KBM-7 (cell line): ENCODE results near the gene ALDH7A1.

Experiments
- DNase-seq: peaks from one replicate; pipeline ENCODE4 v3.0.0-alpha.2; 2015
- in situ Hi-C: fragments of 300-500 bp; cut with MboI; formaldehyde crosslinking; loops from 2 replicates; pipeline ENCODE4 v1.14.3; 2020; ENCODE audit warnings: low sequenced_read_pairs, low pct_unique_long_range_greater_than_20kb, mixed read lengths

Gene ALDH7A1

DNA sequence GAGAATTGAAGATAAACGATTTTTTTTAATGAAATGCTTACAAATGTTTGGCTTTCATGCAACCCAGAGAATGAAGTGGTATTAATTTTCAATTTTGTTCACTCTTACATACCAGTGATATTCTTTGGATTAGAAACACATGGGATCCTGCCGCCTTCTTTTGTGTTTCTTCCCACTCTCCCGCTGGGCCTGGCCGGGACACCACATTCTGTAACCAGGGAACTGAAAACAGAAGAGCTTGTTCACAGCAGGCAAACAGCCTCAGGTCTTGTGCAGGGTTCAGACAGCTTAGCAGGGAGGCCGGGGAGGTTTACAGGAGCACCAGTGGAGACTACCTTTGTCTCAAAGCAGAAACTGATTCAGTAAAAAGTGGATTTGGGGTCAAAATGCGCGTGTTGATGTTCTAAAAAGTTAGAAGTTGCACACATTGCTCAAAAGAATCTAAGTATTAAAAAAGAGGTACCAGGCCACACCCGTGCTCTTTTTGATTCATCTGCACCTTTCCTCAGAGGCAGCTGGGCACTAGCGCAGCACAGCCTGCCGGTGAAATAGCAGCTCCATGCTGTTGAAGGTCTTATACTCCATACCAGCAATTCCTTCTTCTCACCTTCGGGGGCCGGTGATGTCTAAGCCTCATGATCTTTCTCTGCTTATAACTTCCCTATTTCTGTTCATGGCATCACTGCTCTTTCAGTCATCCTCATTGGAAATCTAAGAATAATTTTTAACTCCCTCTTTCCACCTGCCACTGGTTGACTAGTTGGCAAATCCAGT lies 104.7 kb downstream of the ALDH7A1 start:
- DNase-seq = peak; percentile 21
- in situ Hi-C loops = no loop called here

DNA sequence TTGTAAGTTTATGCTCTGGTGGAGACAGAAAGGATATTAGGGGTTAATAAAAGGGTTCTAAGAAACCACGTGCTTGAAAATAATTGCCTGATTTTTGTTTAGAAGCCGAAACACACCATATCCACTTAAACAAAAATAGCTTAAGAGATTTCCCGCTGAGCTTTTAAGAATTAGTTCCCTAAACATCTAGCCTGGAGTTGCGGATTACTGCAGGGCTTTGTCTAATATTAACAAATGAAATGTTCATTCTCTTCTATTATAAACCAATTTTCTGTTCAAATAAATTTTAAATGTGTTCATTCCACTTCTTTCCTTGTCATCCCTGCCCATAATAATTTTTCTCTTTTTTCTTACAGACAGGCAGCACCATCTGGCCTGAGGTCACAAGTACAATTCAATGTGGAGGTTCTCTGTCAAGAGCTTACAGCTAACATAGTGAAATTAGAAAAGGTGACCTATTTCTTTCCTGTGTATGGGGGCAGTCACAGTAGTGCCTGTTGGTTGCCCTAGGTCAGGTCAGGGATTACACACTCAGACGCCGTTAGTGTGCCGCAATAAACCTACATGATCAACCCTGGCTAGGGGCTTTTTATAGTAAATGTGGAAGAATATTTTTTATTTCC lies 106.5 kb downstream of the ALDH7A1 start:
- in situ Hi-C loops = no loop called here
- no peak for DNase-seq

DNA sequence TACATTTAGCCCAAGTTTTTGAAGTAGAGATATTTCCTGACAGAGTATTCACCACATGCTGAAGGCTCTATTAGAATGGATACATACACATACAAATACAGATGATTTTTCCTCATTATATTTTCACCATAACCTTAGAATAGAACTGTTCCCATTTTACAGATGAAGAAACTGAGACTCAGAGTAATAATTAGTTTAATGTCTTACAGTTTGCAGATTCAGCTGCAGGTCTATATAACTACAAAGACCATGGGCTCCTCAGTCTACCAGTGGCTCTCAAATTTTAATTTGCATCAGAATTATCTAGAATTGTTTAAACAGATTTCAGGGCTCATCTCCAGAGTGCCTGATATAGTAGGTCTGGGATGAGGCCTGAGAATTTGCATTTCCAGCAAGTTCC lies 107.4 kb downstream of the ALDH7A1 start:
- no peak for DNase-seq
- in situ Hi-C loops = no loop called here

DNA sequence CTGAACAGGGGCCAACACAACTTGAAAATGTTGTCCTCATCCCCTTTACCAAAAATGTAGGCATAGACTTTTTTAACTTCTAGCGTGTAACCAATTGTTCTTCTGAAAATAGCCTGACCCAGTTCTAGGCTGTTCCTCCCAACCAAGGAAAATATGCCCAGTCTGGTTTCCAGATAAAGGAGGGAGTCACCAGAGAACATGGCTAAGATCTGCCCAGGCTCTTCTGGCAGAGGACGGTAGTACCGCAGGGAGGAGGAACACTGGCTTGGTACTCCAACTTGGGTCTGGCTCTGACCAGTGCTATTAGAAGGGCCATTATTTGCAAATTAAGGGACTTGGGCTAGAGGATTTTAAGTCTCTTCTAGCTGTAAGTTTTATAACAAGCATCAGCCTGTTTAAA lies 108.7 kb downstream of the ALDH7A1 start:
- in situ Hi-C loops = no loop called here
- DNase-seq = no peak

DNA sequence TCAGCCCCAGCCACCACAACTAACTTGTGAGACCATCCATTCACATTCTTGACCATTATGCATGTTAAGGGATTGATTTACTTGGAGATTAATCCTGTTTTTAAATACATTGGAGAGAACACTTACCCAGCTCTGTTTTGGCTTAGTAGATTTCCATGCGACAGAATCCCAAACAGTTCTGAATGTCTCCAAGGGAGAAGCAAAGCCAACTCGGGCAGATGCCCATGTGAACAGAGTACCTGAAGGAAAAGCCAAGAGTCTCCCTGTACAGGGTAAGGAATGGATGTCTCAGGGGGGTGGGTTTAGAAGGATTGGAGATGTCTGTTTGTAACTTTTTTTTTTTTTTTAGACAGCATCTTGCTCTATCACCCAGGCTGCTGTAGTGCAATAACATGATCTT lies 110.8 kb downstream of the ALDH7A1 start:
- in situ Hi-C loops = no loop called here
- no peak for DNase-seq

DNA sequence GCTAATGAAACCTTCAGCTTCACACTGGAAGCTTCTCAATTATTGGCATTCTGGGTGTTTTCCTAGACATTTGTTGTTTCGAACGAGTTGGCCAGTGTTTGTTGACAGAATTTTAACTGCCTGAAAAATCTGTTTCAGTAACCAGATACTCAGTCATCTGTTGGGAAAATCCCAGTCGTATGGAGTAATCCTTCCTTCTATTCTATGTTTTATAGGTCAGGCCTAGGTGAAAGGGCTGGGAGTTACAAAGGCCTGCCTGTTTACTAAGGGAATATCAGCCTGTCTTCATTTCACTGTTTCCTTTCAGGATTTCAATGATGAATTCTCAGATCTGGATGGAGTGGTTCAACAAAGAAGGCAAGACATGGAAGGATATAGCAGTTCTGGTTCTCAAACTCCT lies 111.9 kb downstream of the ALDH7A1 start:
- no peak for DNase-seq
- in situ Hi-C loops = no loop called here

DNA sequence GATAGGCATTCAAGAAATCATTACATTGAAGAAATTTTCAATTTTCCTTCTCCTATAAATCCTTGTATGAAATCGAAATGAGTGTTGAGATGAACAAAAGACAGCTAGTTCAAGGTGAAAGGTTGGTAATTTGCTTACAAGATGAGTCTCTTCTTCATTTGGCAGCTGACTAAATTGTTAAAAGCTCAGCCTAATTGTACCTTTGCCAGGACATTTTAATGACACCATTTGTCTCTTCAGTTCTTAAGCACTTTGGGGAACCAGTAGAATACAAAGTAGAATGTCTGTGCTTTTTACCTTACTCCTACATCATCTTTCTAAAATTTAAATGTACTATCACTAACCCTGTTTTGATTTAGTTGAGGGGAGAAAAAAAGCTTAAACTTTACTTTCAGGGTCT lies 112.4 kb downstream of the ALDH7A1 start:
- DNase-seq = no peak
- in situ Hi-C loops = no loop called here

DNA sequence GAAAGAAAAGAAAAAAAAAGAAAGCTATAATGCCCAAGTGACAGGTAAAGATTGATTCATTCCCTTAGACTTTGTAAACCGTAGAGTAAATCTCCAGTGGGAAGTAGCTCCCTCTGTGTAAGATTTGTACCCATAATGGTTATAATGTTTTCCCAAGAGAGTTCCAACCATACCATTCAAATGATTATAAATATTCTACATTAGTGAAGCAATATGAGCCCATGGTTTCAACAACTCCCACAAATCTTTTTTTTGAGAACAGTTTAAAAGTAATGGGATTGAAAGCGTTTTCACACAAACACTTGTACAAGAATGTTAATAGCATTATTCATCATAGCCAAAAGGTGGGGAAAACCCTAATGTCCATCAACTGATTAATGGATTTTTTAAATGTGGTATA lies 113.8 kb downstream of the ALDH7A1 start:
- in situ Hi-C loops = no loop called here
- no peak for DNase-seq
